Gastrocnemius medialis (tissue), 4 donors: Measurements from ENCODE around the gene CHCT1. TPM values are rescaled to one million over a fixed set of nuclear protein-coding genes. Genes with fewer than 3 reads are reported as not detected.
"Not testable (repeated sequence)": the region's sequence is repeated elsewhere in the genome, so short reads cannot be mapped to it uniquely, and the experiment has no call there.

Source experiments
- ATAC-seq, 2 donors: fragments of 150-250 bp; one replicate each; pipeline ENCODE4 v1.9.1; 2016
- DNase-seq, 2 donors: peaks; one replicate each; pipeline ENCODE4 v3.0.0-alpha.2; 2019
- H3K27ac ChIP-seq, 4 donors: fragments of 200-600 bp; sonication (generic); 1 replicate in 1 of 4; 2 replicates in 3 of 4; pipeline ENCODE4 v1.5.1; 2016 to 2018; ENCODE audit warnings: mild to moderate bottlenecking in 2 of 4, moderate library complexity in 1 of 4
- H3K27me3 ChIP-seq, 3 donors: fragments of 200-600 bp; sonication (generic) in 2 of 3; 1 replicate in 1 of 3; 2 replicates in 2 of 3; pipeline versions ENCODE4 v1.5.1 to v1.6.0; 2016 to 2019; ENCODE audit warnings: mild to moderate bottlenecking in 1 of 3, moderate library complexity in 1 of 3
- H3K36me3 ChIP-seq, 2 donors: fragments of 200-600 bp; sonication (generic) in 1 of 2; one replicate each; pipeline ENCODE4 v1.5.1; 2017 to 2018
- H3K4me1 ChIP-seq, 2 donors: fragments of 200-600 bp; sonication (generic) in 1 of 2; one replicate each; pipeline ENCODE4 v1.5.1; 2016 to 2017; ENCODE audit warnings: mild to moderate bottlenecking in 2 of 2
- H3K4me3 ChIP-seq, 4 donors: fragments of 200-600 bp; sonication (generic) in 3 of 4; 1 replicate in 1 of 4; 2 replicates in 3 of 4; pipeline ENCODE4 v1.5.1; 2016 to 2019; ENCODE audit warnings: mild to moderate bottlenecking in 2 of 4
- H3K9me3 ChIP-seq, 3 donors: fragments of 200-600 bp; sonication (generic) in 2 of 3; 1 replicate in 1 of 3; 2 replicates in 2 of 3; pipeline ENCODE4 v1.5.1; 2016 to 2019
- CTCF ChIP-seq, 5 experiments: fragments of 450-650 bp in 3 of 5; fragments of 200-600 bp in 2 of 5; sonication (generic) in 2 of 5; IDR thresholded peaks in 4 of 5; conservative IDR thresholded peaks in 1 of 5; 1 replicate in 4 of 5; 2 replicates in 1 of 5; pipeline ENCODE4 v1.5.1; 2016 to 2019; ENCODE audit warnings: antibody characterized with exemption in 5 of 5, mild to moderate bottlenecking in 3 of 5, moderate library complexity in 3 of 5
- POLR2A ChIP-seq, 2 donors: fragments of 450-650 bp; IDR thresholded peaks; one replicate each; pipeline ENCODE4 v1.6.1; 2017; ENCODE audit warnings: antibody characterized with exemption in 2 of 2, mild to moderate bottlenecking in 2 of 2, moderate library complexity in 2 of 2
- in situ Hi-C, 4 donors: fragments of 200-750 bp; cut with MboI; loops; one replicate each; pipeline versions ENCODE4 v1.15.0 to v1.8.0; 2017; ENCODE audit warnings: low sequenced_read_pairs in 4 of 4
- intact Hi-C: fragments of 100-400 bp; cut with DNase I; formaldehyde crosslinking; loops from one replicate; pipeline ENCODE4 v1.15.1; 2023; ENCODE audit warnings: low total_unique reads
- total RNA-seq, 4 donors: library from RNA; depleted of rRNA; stranded (reverse); fragments of >200 nt; gene quantifications; one replicate each; pipeline versions ENCODE4 v1.1.0 to v1.2.3, GENCODE V29; 2016

Gene CHCT1
- total RNA-seq, 4 donors from 2014 or later, result not detected

- peaks cover 14 to 18% of the 10 kb centered on the region in 2 donors for H3K4me1 ChIP-seq
- in situ Hi-C loops, result loop anchor here in 1 of 4 donors (25.0 kb wide), 1 partner anchor 104 kb away; no protein-coding TSS in a partner anchor
- ATAC-seq, result no peak
These were observed 5.8 kb upstream of the CHCT1 start for GRCh38 chr17:60416368-60416925.

GRCh38 chr17:60419003-60419402 is 3.3 kb upstream of the CHCT1 start:
- DNase-seq, H3K27me3 ChIP-seq, intact Hi-C loops, ATAC-seq, H3K27ac ChIP-seq, H3K36me3 ChIP-seq, H3K4me1 ChIP-seq, H3K9me3 ChIP-seq, H3K4me3 ChIP-seq: not testable (repeated sequence)
- in situ Hi-C loops, result loop anchor here in 1 of 4 donors (25.0 kb wide), 1 partner anchor 107 kb away; no protein-coding TSS in a partner anchor

More at GRCh38 chr17:60416368-60416925, 5.8 kb upstream of the CHCT1 start:
- Histone ChIP-seq H3K27me3 (no peaks in the 10 kb centered on the region), H3K36me3 (no peaks in the 10 kb centered on the region), H3K27ac (no peak overlapping the region), H3K4me3 (no peak overlapping the region), H3K9me3 (no peaks in the 10 kb centered on the region)
- no peak for TF ChIP-seq CTCF (IDR thresholded peaks at IDR 0.05 in 4 of 5, conservative IDR thresholded peaks at IDR 0.05 in 1 of 5)
- TF ChIP-seq POLR2A (IDR thresholded peaks at IDR 0.05), result no peak
- intact Hi-C loops, result no loop called here
- DNase-seq, result no peak

- ATAC-seq, H3K27ac ChIP-seq, H3K27me3 ChIP-seq, H3K4me3 ChIP-seq, H3K36me3 ChIP-seq, DNase-seq, H3K4me1 ChIP-seq, H3K9me3 ChIP-seq: not testable (repeated sequence)
- in situ Hi-C loops, result loop anchor here in 1 of 4 donors (25.0 kb wide), 1 partner anchor 108 kb away; no protein-coding TSS in a partner anchor
- intact Hi-C loops, result loop anchor here (2.0 kb wide), 1 partner anchor 15 kb away; no protein-coding TSS in a partner anchor
These were observed 2.4 kb upstream of the CHCT1 start for GRCh38 chr17:60419875-60420274.

GRCh38 chr17:60421273-60422161 is 772 bp upstream of the CHCT1 start:
- peak; percentile 89 to 95 for ATAC-seq
- DNase-seq, result peak; percentile 37 to 64
- no peak for TF ChIP-seq POLR2A (IDR thresholded peaks at IDR 0.05)
- peak; percentile 87 to 96 (median 94) for TF ChIP-seq CTCF (IDR thresholded peaks at IDR 0.05 in 4 of 5, conservative IDR thresholded peaks at IDR 0.05 in 1 of 5)
- intact Hi-C loops (loop anchor here (2.0 kb wide), 1 partner anchor 13 kb away; no protein-coding TSS in a partner anchor), in situ Hi-C loops (loop anchor here in 1 of 4 donors (25.0 kb wide), 1 partner anchor 109 kb away; no protein-coding TSS in a partner anchor)
- Histone ChIP-seq H3K9me3 (no peaks in the 10 kb centered on the region), H3K4me3 (peak overlapping the region; percentile 53 to 68 (median 59)), H3K27me3 (no peaks in the 10 kb centered on the region), H3K27ac (peak overlapping the region in 3 of 4 donors; percentile 7 to 44 (median 39)), H3K4me1 (peaks cover 4 to 8% of the 10 kb centered on the region in 2 donors), H3K36me3 (no peaks in the 10 kb centered on the region)

GRCh38 chr17:60423865-60424264 is 1.6 kb downstream of the CHCT1 start:
- Histone ChIP-seq H3K4me3 (no peak overlapping the region), H3K4me1 (peaks cover 4 to 8% of the 10 kb centered on the region in 2 donors), H3K9me3 (no peaks in the 10 kb centered on the region), H3K27me3 (no peaks in the 10 kb centered on the region), H3K27ac (no peak overlapping the region), H3K36me3 (no peaks in the 10 kb centered on the region)
- DNase-seq, result no peak
- in situ Hi-C loops, result loop anchor here in 1 of 4 donors (25.0 kb wide), 1 partner anchor 112 kb away; no protein-coding TSS in a partner anchor
- TF ChIP-seq POLR2A (IDR thresholded peaks at IDR 0.05), result no peak
- no peak for TF ChIP-seq CTCF (IDR thresholded peaks at IDR 0.05 in 4 of 5, conservative IDR thresholded peaks at IDR 0.05 in 1 of 5)
- intact Hi-C loops, result no loop called here
- no peak for ATAC-seq
